AG10803 (cell line): ENCODE data around the gene ZCWPW1.
A peak's percentile ranks its signal among the peaks of the same experiment; 100 is the strongest.

Experiments
- DNase-seq: peaks from one replicate; pipeline ENCODE4 v3.0.0; 2010; ENCODE audit warnings: low read depth
- H3K4me3 ChIP-seq: 2 replicates; pipeline ENCODE4 v1.5.1; 2011; ENCODE audit warnings: mild to moderate bottlenecking, low read length, control low read depth
- CTCF ChIP-seq: conservative IDR thresholded peaks from 2 replicates; pipeline ENCODE4 v1.5.1; 2011; ENCODE audit warnings: mild to moderate bottlenecking, low read length, control low read depth, inconsistent platforms

Gene ZCWPW1

GRCh38 chr7:100432621-100433275, 4.2 kb upstream of the ZCWPW1 start:
- no peak for DNase-seq
- TF ChIP-seq CTCF = no peak
- no peak overlapping the region for H3K4me3 ChIP-seq

GRCh38 chr7:100432053-100432452, 3.5 kb upstream of the ZCWPW1 start:
- no peak for DNase-seq
- H3K4me3 ChIP-seq = no peak overlapping the region
- TF ChIP-seq CTCF = no peak

DNA sequence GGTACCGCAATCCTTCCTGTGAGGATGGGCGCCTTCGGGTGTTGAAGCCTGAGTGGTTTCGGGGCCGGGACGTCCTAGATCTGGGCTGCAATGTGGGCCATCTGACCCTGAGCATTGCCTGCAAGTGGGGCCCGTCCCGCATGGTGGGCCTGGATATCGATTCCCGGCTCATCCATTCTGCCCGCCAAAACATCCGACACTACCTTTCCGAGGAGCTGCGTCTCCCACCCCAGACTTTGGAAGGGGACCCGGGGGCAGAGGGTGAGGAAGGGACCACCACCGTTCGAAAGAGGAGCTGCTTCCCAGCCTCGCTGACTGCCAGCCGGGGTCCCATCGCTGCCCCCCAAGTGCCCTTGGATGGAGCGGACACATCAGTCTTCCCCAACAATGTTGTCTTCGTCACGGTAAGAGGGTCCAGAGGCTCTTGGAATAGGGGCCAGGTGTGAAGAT, 2.8 kb upstream of the ZCWPW1 start:
- DNase-seq = no peak
- H3K4me3 ChIP-seq = peak overlapping the region; percentile 91
- TF ChIP-seq CTCF = no peak

DNA sequence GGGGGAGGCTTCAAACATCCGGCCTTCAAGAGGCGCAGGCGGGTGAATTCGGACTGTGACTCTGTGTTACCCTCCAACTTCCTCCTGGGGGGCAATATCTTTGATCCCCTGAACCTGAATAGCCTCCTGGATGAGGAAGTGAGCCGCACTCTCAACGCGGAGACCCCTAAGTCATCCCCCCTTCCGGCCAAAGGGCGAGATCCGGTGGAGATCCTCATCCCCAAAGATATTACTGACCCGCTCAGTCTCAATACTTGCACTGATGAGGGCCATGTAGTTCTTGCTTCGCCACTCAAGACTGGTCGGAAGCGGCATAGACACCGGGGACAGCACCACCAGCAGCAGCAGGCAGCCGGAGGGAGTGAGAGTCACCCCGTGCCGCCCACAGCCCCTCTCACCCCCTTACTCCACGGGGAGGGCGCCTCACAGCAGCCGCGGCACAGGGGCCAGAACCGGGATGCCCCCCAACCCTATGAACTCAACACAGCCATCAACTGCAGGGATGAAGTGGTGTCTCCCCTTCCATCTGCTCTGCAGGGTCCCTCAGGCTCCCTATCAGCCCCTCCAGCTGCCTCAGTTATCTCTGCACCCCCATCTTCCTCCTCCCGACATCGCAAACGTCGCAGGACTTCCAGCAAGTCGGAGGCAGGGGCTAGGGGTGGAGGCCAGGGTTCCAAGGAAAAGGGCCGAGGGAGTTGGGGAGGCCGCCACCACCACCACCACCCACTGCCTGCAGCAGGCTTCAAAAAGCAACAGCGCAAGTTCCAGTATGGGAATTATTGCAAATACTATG, 2.2 kb upstream of the ZCWPW1 start:
- peak; percentile 24 for DNase-seq
- no peak for TF ChIP-seq CTCF
- H3K4me3 ChIP-seq = peak overlapping the region; percentile 91

GRCh38 chr7:100429637-100430492, 1.4 kb upstream of the ZCWPW1 start, which contains the start of gene MEPCE:
TSS of gene MEPCE (plus strand) at chr7:100429831. CDS start at chr7:100430019, 188 bp downstream.
- H3K4me3 ChIP-seq = peak within 1 kb of the TSS; percentile 91
- no peak for TF ChIP-seq CTCF
- DNase-seq = peak; percentile 96

DNA sequence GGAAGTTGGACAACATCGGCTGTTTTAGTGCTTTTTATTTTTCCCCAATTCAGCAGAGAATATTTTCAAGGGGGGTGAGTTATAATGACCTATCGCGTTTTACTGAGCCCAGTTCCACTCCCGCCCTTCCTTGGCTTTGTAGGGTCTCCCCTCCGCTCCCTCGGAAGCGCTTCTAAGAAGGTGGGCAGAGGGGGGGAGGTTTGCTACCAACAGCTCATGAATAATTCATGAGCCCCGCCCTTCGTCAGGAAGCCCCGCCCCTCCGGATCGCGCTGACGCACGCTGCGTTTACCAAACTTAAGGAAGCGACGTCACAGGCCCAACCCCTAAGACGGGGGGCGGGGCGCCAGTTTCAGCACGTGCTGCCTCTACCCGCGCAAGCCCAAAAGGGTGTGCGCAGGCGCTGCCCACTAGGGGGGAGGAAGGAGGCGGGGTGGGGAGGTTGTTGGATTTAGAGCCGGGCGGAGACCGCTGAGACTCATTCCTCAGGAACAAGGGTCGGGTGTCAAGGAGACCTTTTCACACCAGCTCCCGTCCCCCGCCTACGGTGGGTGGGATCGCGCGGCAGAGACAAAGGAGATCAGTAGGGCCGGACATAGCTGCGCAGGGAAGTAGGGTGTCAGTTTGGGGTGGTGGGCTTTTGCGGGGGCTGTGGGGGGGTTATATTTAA, 599 bp upstream of the ZCWPW1 start:
- peak; percentile 100 for DNase-seq
- peak overlapping the region; percentile 91 for H3K4me3 ChIP-seq
- TF ChIP-seq CTCF = 0 out of 2 replicates have a peak, but pooled peaks have one; percentile 3
